Kidney (tissue), 14 donors: ENCODE results near the gene CCDC152. TPM values are rescaled to one million over a fixed set of nuclear protein-coding genes. Genes with fewer than 3 reads are reported as not detected.

Source experiments
- DNase-seq, 5 donors: peaks; one replicate each; pipeline ENCODE4 v3.0.0-alpha.2; 2013 to 2020
- FAIRE-seq: peaks from 2 replicates; lab custom pipeline; 2012; peaks lifted over from hg19 to GRCh38; lab: Jason Lieb, UNC
- H3K27ac ChIP-seq, 2 donors: one replicate each; pipeline ENCODE4 v1.7.0; 2013; ENCODE audit warnings: low read depth in 2 of 2, low read length in 2 of 2, inconsistent platforms in 1 of 2
- H3K27me3 ChIP-seq: one replicate; pipeline ENCODE4 v1.7.1; 2013; ENCODE audit warnings: low read length, inconsistent platforms; ENCODE audit not compliant: control insufficient read depth, insufficient read depth
- H3K36me3 ChIP-seq, 3 donors: one replicate each; pipeline versions ENCODE4 v1.7.0 to v1.7.1; 2013; ENCODE audit warnings: low read length in 3 of 3, control low read depth in 1 of 3, inconsistent platforms in 1 of 3; ENCODE audit not compliant: insufficient read depth in 3 of 3, control insufficient read depth in 2 of 3
- H3K4me1 ChIP-seq, 3 donors: one replicate each; pipeline versions ENCODE4 v1.7.0 to v1.7.1; 2013; ENCODE audit warnings: low read length in 3 of 3, inconsistent platforms in 1 of 3, low read depth in 1 of 3; ENCODE audit not compliant: control insufficient read depth in 2 of 3, insufficient read depth in 2 of 3
- H3K4me3 ChIP-seq, 3 donors: one replicate each; pipeline versions ENCODE4 v1.7.0 to v1.8.1; 2013; ENCODE audit warnings: low read length in 3 of 3, control low read depth in 1 of 3, inconsistent platforms in 1 of 3
- H3K9ac ChIP-seq, 3 donors: one replicate each; pipeline versions ENCODE4 v1.7.0 to v1.7.1; 2013; ENCODE audit warnings: low read length in 3 of 3, control low read depth in 1 of 3, inconsistent platforms in 1 of 3
- H3K9me3 ChIP-seq, 3 donors: one replicate each; pipeline versions ENCODE4 v1.7.0 to v1.7.1; 2013; ENCODE audit warnings: low read length in 3 of 3, control low read depth in 1 of 3, inconsistent platforms in 1 of 3; ENCODE audit not compliant: control insufficient read depth in 2 of 3, insufficient read depth in 1 of 3
- intact Hi-C: fragments of 100-400 bp; cut with DNase I; formaldehyde crosslinking; loops from one replicate; pipeline ENCODE4 v1.11.1; 2022
- polyA plus RNA-seq: library from polyadenylated mRNA; stranded (reverse); fragments of 350-450 nt; fragmentation: Illumina TruSeq; extraction: RNeasy Lipid Tissue Mini Kit (QIAGEN cat#74804); gene quantifications from one replicate; pipeline ENCODE4 v1.2.3, GENCODE V29; 2014; ENCODE audit warnings: low read depth, low replicate concordance; ENCODE audit not compliant: insufficient read depth
- total RNA-seq: library from RNA; stranded (reverse); fragmentation: NEBNext Ultra II Directional; extraction: Animal tissue kit (Norgen Biotek cat#: 25700); gene quantifications from one replicate; pipeline ENCODE4 v1.2.1, GENCODE V29; 2021
- TF ChIP-seq, protein P1 (sequence below): IDR thresholded peaks from 3 replicates; pipeline ENCODE4 v1.5.1; 2012; ENCODE audit warnings: mild to moderate bottlenecking, moderate library complexity, borderline replicate concordance; ENCODE audit not compliant: insufficient read depth; ENCODE audit errors: extremely low read depth
- donor health status: control.
- donor health status: control.
- donor health status: control.
- donor health status: control.
- donor health status: control.
- donor health status: DM: yes; HTN: yes; CAD: no.
- donor health status: Normal renal cell carcinoma (clear cell type).

CCDC152 gene
- total and polyA plus RNA-seq, 2 donors from 2014 or later: 0.15 to 1.1 TPM

DNA sequence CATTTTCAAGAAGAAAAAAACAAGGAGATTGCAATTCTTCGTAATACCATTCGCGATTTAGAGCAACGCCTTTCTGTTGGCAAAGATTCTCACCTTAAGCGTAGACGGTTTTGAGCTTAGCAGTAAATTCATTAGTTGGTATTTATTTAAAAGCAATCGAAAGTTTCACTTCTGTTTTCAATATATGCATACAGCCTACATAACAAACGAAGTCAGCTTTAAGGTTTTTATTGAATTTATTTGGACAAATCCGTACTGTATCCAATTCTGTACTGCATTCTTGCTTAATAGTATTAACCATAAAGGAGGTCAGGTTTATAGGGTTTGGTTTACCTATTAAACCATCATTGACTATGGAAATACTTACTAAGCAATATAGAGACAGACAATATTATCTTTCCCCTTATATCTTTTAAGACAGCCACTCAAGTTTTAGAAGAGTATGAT lies 43.1 kb downstream of the CCDC152 start:
- peaks cover 8 to 39% (median 14%) of the 10 kb centered on the region in 3 donors for H3K36me3 ChIP-seq
- H3K27ac ChIP-seq: no peak overlapping the region
- intact Hi-C loops: no loop called here
- FAIRE-seq (no peak), DNase-seq (no peak)
- H3K9ac ChIP-seq: no peak overlapping the region
- TF ChIP-seq, protein P1, sequence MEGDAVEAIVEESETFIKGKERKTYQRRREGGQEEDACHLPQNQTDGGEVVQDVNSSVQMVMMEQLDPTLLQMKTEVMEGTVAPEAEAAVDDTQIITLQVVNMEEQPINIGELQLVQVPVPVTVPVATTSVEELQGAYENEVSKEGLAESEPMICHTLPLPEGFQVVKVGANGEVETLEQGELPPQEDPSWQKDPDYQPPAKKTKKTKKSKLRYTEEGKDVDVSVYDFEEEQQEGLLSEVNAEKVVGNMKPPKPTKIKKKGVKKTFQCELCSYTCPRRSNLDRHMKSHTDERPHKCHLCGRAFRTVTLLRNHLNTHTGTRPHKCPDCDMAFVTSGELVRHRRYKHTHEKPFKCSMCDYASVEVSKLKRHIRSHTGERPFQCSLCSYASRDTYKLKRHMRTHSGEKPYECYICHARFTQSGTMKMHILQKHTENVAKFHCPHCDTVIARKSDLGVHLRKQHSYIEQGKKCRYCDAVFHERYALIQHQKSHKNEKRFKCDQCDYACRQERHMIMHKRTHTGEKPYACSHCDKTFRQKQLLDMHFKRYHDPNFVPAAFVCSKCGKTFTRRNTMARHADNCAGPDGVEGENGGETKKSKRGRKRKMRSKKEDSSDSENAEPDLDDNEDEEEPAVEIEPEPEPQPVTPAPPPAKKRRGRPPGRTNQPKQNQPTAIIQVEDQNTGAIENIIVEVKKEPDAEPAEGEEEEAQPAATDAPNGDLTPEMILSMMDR: no peak
- no peaks in the 10 kb centered on the region for H3K4me1 ChIP-seq
- H3K4me3 ChIP-seq: no peak overlapping the region
- H3K9me3 ChIP-seq: peaks cover 0 to 6% (median 0%) of the 10 kb centered on the region in 3 donors
- no peaks in the 10 kb centered on the region for H3K27me3 ChIP-seq

- Histone ChIP-seq H3K27ac (no peak overlapping the region), H3K4me3 (no peak overlapping the region), H3K36me3 (peaks cover 11 to 47% (median 19%) of the 10 kb centered on the region in 3 donors), H3K27me3 (no peaks in the 10 kb centered on the region), H3K9me3 (peaks cover 0 to 6% (median 0%) of the 10 kb centered on the region in 3 donors), H3K9ac (no peak overlapping the region), H3K4me1 (no peaks in the 10 kb centered on the region)
- FAIRE-seq (no peak), DNase-seq (no peak)
- TF ChIP-seq, protein P1: no peak
- intact Hi-C loops: no loop called here
These were observed 44.2 kb downstream of the CCDC152 start for GRCh38 chr5:42800748-42801330.

GRCh38 chr5:42801516-42802166 lies 45.0 kb downstream of the CCDC152 start:
- TF ChIP-seq, protein P1: no peak

More at GRCh38 chr5:42801516-42802166, 45.0 kb downstream of the CCDC152 start:
- H3K9ac ChIP-seq: no peak overlapping the region
- H3K27me3 ChIP-seq: no peaks in the 10 kb centered on the region
- intact Hi-C loops: no loop called here
- H3K4me1 ChIP-seq: no peaks in the 10 kb centered on the region
- no peak overlapping the region for H3K4me3 ChIP-seq
- FAIRE-seq (no peak), DNase-seq (no peak)
- H3K27ac ChIP-seq: no peak overlapping the region
- H3K36me3 ChIP-seq: peaks cover 11 to 55% (median 19%) of the 10 kb centered on the region in 3 donors
- H3K9me3 ChIP-seq: peaks cover 0 to 6% (median 0%) of the 10 kb centered on the region in 3 donors
